GM04504 (cell line): ENCODE data around the gene WNT11.
A peak's percentile ranks its signal among the peaks of the same experiment; 100 is the strongest.

Experiments
- DNase-seq: peaks from one replicate; pipeline ENCODE4 v3.0.0-alpha.2; 2012; ENCODE audit warnings: low read depth

The WNT11 gene

DNA sequence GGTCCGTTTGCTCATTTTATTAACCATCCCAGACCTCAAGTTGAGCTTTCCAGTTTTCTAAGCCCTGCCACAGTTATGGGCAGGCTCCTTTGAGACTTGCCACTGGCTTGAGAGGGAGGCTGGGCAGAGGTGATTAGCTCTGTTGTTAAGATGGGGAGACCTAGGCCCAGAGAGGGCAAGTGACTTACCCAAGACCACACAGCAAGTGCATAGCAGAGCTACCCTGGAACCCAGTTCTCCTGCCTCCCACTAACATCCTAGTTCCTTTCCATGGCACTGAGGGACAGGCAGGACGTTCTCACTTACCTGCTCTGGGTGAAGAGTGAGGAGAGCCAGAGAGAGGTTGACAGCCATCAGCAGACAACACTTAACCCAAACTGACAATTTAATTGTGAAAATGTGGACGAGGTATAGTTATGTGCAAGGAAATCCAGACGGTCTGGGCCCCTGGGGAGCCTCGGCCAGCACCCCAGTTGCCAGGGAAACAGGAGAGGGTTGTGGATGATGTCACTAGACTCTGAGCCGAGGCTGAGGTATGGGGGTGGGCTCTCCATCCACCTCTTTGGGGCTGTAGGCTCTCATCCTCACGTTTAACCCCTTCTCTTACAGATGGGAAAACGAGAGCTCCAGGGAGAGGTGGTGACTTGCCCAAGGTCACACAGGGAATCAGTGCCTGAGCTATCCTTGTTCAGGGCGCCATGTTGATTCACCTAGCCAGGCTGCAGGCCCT lies 12.3 kb upstream of the WNT11 start:
- DNase-seq, result no peak

DNA sequence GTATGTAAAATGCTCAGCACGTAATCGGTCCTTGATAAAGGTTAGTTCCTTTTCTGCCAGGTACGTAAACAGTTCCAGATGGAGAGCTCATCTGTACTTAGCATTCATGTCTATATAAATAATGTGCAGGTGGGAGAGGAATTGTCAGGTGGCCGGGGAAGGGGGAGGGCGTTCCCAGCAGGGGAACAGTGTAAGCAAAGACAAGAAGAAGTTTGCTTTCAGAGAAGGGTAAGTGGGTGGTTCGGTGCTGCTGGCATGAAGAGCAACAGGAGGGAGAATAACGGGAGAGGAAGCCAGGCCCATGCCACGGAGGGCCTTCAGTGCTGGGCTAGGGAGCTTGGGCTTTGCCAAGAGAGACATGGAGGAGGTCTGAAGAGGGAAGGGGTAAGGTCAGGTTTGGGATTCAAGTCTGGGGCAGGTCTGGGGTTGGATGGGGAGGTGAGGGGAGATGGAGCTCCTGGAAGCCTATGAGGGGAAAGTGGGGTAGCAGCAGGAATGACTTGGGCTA lies 11.4 kb upstream of the WNT11 start:
- no peak for DNase-seq

DNA sequence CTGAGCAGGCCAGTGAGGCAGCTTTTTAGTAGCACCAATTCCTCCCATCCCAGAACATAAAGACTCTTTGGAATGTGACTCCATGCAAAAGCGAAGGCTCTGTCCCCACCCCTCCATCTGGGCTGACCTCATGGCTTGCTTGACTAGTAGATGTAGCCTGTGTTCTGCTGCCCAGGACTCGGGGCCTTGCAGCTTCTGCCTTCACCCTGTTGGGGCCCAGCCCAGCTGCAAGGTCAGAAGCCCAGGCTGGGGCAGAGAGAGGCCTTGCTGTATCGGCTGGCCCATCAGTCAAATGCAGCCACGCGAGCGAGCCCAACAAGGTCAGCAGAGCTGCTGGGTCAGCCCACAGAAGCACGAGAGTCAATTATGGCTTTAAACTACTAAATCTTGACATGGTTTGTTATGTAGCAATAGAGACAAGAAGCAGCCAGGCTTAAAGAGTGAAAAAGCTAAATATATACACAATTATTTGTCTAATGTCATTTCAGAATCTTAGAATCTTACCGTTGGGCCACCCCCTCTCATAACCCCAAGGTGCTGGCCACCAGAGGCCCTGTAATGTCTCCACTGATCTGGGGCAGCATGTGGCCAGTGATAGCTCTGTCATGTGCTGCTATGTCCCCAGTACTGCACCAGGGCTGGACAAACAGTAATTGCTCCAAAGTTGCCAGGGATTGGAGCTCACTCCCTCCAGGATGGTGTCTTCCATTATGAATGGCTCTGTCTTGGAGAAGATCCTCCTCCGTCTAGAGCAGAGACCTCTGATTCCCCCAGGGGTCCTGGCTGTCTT lies 10.4 kb upstream of the WNT11 start:
- DNase-seq, result no peak

DNA sequence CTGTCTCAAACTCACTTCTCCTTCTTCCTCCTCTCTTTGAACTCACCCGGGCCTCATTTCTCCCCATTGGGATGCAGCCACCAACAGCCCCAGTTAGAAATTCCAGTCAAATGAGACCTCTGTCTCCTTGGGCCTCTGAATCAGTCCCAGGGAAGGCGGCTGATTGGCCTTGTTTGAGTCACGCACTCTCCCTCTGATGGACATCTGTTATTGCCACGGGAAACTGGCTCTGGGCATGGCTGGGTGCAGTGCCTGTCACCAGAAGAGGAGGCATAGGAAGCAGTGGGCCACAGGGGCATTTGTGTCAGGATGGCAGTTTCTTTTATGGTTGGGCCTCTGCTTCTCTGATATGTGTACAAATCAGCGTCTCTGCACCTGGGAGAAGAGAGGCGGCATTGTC lies 9.6 kb upstream of the WNT11 start:
- peak; percentile 58 for DNase-seq

DNA sequence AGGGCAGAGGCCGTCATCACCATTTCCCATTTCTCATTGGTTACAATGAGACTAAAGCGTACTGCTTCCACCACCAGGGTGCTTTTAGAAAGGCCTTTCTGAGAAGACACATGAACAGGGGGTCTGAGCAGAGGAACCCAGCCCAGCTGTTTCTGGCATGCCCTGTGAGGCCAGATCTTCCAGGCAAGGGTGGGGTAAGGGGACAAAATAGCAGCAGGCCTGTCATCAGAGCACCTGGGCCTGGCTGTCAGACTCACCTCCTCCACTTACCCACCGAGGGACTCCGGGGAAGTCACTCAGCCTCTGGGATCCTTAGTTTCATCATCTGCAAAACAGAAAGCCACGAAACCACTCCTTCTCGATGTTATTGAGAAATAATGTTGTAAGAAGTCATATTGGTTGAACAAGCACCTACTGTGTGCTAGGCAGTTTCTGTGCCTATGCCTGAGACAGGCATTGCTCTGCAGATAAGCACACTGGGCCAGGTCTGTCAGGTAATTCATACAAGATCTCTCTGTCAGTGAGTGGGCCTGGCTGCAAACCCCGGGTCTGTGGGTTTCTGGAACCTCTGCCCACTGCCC lies 8.8 kb upstream of the WNT11 start:
- DNase-seq, result no peak

DNA sequence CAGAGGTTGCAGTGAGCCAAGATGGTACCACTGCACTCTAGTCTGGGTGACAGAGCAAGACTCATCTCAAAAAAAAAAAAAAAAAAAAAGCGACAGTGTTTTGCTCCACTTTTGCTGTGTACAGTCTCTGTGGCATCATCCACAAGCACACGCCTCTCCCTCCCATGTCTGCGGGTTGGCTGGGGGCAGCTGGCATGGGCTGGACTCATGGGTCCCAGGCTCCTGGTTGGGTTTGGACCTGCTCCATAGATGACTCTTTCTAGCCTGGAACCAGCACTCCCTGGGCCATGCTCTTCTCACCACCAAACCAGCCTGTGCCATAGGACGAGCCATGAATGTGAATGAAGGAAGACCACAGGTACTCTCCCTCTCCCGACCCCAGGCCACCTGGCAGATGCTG lies 7.9 kb upstream of the WNT11 start:
- DNase-seq, result no peak

DNA sequence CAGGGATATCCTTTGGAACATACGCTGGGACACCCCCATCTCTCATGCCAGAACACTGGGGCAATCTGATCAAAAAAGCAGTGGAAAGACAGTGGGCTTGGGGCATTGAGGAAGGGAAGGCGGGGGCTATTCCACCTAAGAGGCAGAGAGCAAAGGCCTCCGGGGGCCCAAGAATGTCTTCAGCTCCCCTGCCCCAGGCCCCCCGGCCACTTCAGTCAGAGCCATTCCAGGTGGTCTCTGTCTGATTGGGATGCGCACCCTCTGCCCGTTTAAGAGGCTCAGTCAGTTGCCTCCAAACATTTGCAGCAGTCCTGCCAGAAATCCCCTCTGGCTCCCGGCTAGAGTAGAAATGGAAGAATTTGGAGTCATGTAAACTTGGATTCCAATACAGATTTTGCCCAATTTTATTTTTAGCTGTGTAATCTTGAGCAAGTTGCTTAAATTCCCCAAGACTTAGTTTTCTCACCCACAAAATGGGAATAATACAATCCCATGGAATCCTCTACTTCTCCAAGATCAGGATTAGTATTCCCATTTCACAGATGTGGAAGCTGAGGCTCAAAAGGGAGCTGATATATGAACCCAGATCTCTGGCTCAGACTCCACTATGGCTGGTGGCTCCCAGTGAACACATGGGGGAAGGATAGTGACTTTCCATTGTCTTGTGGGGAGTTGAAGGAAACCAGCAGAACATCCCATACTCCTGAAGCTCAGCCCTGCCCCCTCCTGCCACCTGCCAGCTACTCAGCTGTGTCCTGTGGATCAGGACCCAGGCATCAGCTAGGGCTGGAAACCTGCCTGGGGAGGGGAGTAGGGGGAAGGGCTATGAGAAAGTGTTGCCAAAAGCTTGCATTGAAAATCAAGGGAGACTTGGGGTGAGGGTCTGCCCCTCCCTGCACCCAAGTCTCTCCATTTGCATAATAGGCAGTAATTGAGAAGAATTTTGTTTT lies 6.1 kb upstream of the WNT11 start:
- no peak for DNase-seq

DNA sequence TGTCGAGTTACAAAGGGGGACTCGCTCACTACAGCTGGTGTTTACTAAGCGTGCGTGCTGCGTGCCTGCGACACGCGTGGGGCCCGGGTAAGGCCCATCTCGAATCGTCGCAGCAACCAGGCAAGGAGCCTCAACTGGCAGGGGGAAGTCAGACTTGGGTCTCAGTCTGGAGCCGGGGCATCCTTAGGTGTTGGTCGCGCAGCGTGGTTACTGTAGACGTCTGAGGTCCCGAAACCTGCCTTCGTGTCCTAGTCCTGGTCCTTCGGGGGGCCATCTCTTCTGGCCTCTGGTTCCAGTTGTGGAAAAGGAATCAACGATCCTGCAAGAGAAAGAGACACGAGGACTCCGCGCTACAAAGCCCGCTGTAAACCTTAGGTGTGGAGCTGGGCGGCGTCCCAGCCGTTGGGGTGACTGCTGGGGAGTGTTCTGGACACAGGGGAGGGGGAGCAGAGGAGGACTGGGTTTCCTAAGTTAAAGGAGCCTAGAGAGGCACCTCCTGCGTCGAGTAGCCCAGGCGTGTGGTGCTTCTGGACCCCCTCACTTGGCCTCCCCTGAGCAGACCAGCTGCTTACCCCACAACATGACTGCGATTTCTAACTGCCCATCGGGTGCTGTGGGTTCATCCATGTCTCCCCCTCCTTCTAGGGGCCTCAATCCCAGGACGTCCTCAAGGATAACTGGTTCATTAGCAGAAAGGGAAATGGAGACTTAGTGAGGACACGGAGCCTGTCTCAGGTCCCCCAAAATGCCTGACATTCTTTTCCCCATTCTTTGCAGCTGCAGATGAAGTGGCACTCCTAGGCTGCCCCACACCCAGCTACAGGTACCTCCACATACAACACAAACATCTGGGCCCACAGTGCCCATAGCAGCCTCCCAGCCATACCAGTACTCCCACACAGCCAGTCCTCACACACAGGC lies 4.9 kb upstream of the WNT11 start:
- DNase-seq, result no peak

DNA sequence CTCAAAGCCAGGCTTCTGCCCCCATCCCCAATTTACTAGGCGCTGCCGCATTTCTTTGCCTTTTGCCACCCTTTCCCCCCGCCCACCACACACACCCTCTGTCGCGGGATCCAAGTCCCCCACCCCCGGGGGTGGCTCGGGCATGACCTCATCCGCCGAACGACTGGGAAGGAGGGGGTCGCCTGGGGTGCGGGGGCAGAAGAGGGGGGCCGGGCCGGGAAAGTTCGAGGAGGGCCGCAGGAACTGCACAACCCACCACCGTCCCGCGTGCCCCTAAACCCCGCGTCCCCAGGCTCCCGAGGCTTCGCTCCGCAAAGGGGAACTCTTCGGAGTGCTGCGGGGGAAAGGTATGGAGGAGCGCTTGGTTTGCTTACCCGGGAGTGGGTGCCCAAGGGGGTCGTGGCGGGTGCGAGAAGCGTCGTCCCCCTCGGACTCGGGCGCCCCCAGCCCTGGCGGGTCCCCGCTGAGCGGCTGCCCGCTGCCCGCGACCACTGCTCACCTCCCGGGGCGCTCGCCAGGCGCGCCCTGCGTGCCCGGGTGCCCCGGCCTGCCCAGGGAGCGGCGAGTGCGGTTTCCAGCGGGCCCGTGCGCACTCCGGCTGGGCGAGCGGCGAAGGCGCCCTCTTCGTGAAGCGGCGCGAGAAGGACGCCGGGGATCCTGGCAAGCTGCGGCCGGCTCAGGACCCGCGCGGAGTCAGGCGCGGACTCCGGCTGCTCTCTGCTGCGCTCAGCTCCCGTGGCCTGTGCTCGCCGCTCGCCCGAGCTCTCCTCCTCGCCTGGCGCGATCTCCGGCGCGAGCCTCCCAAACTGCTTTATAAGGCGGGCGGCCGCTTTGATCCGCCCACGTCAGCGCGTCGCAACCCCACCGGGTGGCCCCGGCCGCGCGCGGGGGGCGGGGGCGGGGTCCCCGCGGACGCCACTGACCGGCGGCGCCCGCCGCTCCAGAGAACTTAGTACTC lies 4.0 kb upstream of the WNT11 start:
- peak; percentile 52 for DNase-seq

DNA sequence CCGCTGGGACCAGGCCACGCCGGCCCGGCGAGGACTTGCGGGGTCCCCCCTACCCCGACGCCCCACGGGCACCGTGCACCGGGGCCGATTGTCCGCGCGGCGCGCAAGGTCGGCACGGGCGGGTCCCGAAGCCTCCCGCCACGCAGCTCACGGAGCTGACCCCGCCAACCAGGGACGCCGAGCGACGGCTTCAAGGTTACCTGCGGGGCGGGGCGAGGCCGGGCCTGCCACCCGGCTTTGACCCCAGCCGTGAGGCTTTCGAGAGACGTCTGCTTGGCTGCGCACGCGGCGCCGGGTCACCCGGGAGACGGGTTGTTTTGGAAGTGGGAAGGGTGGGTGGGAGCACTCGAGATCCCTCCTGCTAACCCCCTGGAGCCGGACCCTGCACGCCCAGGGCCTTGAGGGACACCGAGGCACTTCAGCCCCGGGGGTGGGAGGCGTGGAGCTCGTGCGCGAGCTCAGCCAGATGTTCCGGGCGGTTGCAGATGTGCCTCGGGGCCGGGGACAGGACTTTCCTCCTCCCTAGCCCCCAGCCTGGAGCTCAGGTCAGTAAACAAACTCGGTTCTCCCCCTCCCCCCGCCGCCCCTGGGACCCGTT lies 3.2 kb upstream of the WNT11 start:
- DNase-seq, result no peak

DNA sequence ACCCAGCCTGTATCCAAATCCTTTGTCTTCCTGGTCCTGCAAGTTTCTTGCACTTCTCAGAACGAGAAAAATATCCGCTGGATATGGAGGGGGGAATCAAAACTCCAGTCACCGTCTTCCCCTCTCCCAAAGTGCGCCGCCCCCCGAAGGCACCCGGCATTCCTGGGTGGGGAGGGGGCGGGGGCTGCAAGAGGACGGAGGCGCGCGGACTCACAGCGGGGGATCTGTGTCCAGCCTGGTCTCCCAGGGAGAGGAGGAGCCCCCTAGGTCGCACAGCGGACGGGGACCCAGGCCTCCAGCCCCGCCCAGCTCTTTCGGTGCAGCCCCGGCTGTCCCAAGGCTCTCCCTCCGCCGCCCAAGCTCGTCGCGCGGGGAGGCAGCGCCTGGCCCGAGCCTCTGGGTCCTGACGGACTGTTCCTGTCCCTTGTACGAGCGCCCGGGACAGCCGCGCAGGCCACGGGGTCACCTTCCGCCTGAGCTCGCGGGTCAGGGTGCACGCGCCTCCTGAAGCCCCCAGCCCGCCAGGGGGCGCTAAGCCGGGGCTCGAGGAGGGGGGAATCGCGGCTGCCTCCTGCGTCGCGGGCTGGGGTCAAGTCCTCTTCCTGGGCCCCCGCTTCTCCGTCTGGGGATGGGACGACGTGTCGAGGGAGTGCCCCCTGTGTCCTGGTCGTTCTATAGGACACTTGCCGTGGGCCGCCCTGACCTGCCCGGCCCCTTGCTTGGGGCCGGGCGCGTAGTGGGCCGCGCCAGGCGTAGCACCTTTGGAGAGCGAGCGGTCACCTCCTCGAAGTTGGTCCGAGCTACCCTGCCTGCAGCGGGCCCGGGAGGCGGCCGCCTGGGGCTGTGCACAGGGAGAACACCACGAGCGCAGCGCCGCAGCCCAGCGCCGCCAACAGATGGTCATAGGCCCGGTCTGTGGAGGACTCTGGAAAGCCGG lies 2.4 kb upstream of the WNT11 start:
- no peak for DNase-seq

DNA sequence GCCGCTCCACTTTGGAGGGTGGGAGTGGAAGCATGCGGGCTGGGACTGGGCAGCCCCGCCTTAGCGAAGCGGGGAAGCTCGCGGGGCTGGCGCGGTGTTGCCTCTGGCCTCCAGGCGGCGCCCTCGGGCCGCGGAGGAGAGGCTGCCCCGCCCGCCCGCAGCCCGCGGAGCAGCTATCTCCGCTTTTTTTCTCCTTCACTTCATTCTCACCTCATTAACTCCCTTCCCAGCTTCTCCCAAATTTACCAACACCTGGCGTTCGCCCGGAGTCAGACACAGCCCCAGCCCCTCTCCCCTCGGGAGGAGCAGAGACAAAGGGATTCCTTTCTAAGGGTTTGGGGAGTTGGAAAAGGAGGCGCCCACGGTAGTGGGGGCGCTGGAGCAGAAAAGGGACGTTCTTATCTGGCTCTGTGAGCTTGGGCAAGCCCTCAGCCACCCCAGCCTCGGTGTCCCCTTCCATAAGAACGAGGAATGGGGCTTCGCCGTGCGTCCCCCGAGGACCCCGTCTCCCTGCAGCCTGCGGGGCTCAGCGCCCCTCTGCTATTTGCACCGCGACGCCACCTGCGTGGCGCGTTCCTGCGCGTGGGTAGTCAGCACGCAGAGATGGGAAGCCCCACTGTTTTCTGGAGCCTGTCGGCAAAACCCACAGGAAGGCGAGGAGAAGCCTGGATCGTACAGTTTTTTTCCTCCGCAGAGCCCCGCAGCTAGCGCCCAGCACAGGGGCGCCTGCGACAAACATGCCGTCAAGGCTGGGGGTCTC lies 1.5 kb upstream of the WNT11 start:
- peak; percentile 47 for DNase-seq

DNA sequence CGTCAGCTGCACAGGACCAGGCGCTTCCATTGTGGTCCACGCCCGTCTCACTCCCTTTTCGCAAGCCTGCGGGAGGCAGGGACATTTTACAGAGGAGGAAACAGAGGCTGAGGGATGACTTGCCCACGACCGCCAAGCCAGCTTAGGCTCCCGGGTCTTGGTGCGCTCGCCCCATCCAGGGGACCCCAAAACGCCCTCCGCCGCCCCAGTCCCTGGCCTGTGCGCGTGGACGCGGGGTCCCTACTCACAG lies 300 bp downstream of the WNT11 start:
- DNase-seq, result no peak

DNA sequence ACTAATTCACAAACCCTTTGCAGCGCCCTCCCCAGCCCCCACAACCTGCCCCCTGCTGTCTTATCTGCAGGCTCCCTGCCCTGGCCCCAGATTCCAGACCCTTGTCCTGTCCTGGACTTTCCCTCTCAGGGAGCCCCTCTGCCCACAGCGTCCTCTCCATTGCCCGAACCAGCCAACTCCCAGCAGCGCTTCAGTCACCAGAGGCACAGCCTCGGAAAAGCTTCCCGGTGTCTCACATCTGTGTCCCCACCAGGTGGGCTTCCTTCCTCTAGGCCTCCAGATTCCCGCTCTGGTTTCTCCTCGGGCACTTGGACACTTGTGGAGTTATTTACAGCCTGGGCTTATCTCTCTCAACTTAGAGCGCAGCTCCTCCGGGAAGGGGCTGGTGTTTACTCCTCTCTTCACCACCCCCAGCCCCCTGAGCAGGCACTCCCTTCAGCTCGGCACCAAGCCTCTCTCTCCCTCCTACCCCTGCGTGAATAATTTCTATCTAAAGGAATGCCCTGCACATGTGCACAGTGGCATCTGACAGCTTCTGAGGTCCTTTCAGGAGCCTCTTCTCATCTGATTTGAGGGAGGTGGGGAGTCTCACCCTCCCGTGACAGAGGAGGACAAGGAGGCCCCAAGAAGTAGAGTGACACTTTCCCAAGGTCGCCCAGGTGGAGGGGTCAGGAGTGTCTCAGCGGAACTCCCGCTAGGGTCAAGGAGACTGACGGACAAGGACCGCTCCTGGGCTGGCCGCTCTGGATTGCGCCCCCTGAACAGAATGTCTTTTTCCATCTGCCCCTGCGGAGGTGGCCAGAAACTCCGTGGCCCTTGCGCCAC lies 838 bp downstream of the WNT11 start:
- no peak for DNase-seq

DNA sequence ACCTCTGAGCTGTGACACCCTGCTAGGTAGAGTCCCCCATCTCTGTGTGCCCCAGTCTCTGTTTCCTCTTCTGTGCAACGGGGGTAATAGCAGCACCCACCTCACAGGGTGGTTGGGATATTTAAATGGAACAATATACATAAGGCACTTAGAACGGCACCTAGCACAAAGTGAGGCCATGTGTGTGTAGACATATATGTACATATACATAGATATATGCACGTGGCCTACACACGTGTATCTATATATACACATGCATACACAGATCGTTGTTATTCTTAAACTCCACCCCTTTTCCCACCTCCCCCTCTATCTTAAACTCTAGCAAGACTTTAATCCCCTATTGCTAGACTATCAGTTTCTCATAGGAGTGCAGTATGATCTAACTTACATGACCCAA lies 2.4 kb downstream of the WNT11 start:
- no peak for DNase-seq

DNA sequence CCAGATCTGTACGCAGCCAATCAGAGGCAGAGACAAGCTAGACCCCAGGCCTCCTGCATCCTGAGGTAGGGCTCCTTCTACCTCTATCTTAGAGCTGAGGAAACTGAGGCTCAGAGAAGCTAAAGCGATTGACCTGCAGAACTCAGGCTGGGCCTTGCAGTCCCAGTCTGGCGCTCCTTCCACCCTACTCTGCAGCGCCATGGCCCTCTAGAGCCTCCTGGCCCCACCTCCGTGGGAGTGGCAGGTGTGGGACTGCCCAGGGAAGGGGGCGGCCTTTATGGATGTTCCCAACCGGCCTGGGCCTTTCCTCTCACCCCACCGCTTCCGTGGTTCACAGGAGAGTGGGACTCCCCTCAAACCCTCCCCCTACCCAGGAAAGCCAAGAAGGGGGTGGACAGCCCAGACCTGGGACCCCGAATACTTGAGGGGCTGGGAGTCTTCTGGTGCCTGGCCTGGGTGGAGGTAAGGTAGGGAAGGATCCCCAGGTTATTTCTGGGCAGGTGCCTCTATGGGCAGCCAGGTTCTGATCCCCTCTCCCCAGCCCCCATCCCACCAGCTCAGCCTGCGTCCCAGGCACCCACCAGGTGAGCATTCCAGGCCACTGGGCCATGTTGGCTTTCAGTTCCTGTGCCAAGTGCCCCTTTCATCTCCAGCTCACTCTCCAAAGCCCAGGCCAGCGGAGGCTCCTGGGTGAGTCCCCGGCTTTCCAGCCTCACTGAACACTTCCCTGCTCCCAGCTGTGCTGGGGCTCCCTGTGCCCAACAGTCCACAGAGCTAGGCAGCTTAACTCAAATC lies 3.0 kb downstream of the WNT11 start:
- DNase-seq, result no peak
